Activated CD4-positive, alpha-beta T cell treated with anti-CD3 and anti-CD28 coated beads, Interleukin-2, amount 50 U/mL, for 24 hours (primary cell): Measurements from ENCODE around the gene ARL8A.
A peak's percentile ranks its signal among the peaks of the same experiment; 100 is the strongest.
"Not testable (repeated sequence)": the region's sequence is repeated elsewhere in the genome, so short reads cannot be mapped to it uniquely, and the experiment has no call there.

Source experiments
- DNase-seq, 2 donors: peaks; one replicate each; pipeline ENCODE4 v3.0.0-alpha.2; 2020; ENCODE audit warnings: low read depth in 1 of 2, low spot score in 1 of 2

The ARL8A gene

GRCh38 chr1:202143011-202143767, 1.3 kb downstream of the ARL8A start:
- no peak for DNase-seq

GRCh38 chr1:202141468-202141867, 3.1 kb downstream of the ARL8A start:
- not testable (repeated sequence) for DNase-seq

GRCh38 chr1:202140833-202141232, 3.7 kb downstream of the ARL8A start:
- no peak for DNase-seq

GRCh38 chr1:202135221-202135721, 9.3 kb downstream of the ARL8A start:
- DNase-seq = peak; percentile 28 to 52

DNA sequence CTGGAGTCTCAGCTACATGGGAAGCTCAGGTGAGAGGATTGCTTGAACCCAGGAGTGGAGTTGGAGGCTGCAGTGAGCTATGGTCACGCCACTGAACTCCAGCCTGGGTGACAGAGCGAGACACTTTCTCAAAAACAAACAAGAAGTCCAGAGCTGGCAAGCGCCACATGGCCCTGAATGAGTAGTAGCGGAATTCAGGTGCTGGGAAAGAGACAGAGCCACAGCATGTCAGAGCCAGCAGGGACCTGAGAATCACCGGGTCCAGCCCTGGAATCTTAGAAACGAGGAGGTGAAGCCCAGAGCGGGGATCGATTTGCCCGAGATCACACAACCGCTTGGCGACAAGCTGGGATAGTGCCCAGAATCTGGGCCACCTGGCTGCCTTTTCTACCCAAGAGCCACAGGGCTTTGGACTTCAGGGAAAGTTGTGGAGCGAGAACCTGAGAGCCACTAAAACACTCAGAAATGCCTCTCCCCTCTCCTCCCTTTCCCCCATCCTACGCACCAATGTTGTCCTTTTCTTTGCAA, 9.8 kb downstream of the ARL8A start:
- no peak for DNase-seq

- no peak for DNase-seq
These were observed 10.5 kb downstream of the ARL8A start for GRCh38 chr1:202133989-202134388.

DNA sequence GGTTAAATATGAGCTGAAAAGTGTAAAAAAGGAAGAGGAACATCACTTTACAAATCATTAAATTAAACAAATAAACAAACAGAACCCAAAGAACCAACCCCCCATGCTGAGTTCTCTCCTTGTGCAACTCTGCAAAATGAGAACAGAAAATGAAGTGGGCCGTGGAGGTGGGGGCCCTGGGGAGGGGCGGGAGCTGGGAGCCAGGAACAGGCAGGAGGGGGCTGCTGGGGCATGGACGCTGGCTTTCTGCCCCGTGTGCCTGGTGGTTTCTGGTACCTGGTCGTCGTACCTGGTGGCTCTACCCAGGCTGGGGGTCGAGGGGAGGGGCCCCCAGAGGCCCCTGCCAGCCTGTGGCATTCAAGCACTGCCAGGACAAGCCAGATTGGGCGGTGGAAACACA, 11.0 kb downstream of the ARL8A start:
- no peak for DNase-seq

DNA sequence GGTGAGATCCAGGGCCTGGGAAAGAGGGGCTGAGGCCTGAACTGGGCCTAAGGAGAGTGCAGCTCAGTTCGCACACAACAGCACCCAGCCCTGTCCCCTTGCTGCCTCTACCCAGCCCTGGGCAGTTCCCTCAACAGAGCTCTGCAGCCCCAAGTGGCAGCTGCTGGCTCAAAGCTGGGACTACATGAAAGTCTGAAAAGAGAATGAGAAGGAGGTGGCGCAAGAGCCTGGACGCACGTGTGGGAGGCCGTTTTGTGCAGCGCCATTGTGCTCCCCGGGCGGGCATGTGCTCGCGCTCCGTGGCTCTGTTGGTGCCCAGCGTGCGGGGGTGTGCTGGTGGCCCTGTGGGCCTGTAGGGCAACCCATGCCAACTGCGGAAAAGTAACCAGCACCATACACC, 11.5 kb downstream of the ARL8A start:
- DNase-seq = no peak

- no peak for DNase-seq
These were observed 12.3 kb downstream of the ARL8A start for GRCh38 chr1:202131956-202132821.

- no peak for DNase-seq
These were observed 13.6 kb downstream of the ARL8A start for GRCh38 chr1:202130816-202131522.

- no peak for DNase-seq
These were observed 14.2 kb downstream of the ARL8A start for GRCh38 chr1:202130297-202130721.

- no peak for DNase-seq
These were observed 14.9 kb downstream of the ARL8A start for GRCh38 chr1:202129453-202130296.

GRCh38 chr1:202127836-202128622, 16.5 kb downstream of the ARL8A start:
- DNase-seq = no peak

DNA sequence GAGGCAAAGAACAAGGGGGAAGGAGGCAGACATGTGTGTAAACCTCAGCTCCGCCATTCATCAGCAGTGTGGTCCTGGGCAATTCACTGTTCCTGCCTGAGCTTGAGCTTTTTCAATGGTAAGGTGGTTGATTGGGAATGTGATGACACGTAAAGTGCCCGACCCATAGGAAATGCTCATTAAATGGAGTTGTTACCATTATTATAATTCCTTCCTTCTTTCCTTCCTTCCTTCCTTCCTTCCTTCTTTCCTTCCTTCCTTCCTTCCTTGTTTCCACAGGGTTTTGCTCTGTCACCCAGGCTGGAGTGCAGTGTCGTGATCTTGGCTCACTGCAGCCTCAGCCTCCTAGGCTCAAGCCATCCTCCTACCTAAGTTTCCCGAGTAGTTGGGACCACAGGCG, 17.5 kb downstream of the ARL8A start:
- DNase-seq = no peak

DNA sequence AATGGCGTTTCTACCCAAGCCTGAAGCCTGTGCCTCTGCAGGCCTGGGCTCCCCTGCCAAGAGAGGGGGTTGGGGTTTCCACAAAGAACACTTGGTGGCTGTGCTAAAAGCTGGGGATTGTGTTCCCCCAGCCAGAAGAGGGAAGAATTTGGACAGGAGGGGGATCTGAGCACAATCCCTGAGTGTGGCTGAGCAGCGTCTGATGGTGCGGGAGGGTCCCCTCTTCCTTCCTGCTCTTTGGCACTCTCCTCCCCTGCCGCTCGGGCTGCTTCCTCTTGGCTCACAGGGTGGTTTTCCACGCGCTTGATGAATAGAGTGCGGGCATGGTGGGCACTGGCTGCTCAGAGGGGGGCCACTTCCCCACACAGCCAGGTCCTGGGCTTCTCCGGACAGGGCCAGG, 18.1 kb downstream of the ARL8A start:
- no peak for DNase-seq

DNA sequence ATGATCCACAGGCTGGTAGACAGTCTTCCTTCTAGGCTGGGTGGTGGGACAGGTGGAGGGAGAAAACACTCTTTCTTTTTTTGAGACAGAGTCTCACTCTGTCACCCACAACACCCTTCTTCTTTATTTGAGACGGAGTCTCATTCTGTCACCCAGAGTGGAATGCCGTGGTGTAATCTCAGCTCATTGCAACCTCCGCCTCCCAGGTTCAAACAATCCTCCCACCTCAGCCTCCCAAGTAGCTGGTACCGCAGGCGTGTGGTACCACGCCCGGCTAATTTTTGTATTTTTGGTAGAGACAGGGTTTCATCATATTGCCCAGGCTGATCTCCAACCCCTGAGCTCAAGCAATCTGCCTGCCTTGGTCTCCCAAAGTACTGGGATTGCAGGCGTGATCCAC, 18.9 kb downstream of the ARL8A start:
- DNase-seq = no peak

GRCh38 chr1:202124142-202124541, 20.4 kb downstream of the ARL8A start:
- DNase-seq = no peak

DNA sequence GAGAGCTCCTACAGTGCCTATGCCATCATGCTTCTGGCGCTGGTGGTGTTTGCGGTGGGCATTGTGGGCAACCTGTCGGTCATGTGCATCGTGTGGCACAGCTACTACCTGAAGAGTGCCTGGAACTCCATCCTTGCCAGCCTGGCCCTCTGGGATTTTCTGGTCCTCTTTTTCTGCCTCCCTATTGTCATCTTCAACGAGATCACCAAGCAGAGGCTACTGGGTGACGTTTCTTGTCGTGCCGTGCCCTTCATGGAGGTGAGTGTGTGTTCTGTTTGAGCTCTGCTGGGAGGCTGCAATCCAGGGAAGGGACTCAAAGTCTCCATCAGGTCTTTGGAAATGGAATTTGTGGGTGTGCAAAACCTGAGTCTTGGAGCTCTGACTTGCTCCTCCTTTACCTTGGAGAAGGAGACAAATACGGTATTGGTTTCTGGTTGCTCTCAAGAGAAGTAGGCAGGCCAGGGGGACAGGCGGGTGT, 21.2 kb downstream of the ARL8A start:
- no peak for DNase-seq

- no peak for DNase-seq
These were observed 21.8 kb downstream of the ARL8A start, which contains the start of gene GPR37L1 for GRCh38 chr1:202122639-202123335. Gene GPR37L1 (plus strand): TSS chr1:202122917. CDS start chr1:202122964, 47 bp downstream.
